ENCODE results near the gene MKX.

MKX gene, protein sequence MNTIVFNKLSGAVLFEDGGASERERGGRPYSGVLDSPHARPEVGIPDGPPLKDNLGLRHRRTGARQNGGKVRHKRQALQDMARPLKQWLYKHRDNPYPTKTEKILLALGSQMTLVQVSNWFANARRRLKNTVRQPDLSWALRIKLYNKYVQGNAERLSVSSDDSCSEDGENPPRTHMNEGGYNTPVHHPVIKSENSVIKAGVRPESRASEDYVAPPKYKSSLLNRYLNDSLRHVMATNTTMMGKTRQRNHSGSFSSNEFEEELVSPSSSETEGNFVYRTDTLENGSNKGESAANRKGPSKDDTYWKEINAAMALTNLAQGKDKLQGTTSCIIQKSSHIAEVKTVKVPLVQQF

DNA sequence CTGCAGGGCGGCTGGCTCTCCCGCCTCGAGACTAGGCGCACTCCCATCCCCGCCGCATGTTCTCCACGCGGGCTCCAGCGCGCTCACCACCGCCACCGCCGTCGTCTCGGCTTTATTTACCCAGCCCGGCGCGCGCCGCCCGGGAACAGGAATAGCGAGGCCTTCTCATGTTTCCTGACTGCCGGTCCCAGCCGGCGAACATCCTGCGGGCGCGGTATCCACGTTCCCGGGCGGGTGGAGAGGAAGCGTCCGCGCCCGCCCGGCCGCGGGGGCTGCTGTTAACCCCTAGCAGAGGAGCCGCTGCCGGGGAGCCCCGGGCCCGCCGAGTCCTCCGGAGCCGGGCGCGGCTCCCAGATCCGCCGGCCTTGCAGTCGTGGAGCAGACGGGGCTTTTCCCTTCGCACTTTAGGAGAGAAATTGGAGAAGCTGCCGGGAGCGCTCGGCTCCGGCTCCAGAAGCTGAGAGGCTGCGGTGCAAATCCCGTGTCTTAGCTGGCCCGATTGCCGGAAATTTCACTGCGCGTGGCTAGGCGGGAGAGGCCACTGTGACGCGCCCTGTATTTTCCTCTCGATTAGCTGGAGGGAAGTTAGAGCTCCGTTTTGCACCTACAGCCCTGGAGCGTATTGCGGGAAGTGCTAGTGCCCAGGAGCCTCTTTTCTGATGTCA is at the start of gene MKX:
MKX (minus strand) TSS at position 88 of the 665 bp plus-strand sequence. CDS start 2,404 bp downstream, outside the sequence.
- TF ChIP-seq, protein P1, sequence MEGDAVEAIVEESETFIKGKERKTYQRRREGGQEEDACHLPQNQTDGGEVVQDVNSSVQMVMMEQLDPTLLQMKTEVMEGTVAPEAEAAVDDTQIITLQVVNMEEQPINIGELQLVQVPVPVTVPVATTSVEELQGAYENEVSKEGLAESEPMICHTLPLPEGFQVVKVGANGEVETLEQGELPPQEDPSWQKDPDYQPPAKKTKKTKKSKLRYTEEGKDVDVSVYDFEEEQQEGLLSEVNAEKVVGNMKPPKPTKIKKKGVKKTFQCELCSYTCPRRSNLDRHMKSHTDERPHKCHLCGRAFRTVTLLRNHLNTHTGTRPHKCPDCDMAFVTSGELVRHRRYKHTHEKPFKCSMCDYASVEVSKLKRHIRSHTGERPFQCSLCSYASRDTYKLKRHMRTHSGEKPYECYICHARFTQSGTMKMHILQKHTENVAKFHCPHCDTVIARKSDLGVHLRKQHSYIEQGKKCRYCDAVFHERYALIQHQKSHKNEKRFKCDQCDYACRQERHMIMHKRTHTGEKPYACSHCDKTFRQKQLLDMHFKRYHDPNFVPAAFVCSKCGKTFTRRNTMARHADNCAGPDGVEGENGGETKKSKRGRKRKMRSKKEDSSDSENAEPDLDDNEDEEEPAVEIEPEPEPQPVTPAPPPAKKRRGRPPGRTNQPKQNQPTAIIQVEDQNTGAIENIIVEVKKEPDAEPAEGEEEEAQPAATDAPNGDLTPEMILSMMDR (IDR thresholded peaks at IDR 0.05) = no peak
- H3K27ac ChIP-seq = no peak within 1 kb of the TSS

DNA sequence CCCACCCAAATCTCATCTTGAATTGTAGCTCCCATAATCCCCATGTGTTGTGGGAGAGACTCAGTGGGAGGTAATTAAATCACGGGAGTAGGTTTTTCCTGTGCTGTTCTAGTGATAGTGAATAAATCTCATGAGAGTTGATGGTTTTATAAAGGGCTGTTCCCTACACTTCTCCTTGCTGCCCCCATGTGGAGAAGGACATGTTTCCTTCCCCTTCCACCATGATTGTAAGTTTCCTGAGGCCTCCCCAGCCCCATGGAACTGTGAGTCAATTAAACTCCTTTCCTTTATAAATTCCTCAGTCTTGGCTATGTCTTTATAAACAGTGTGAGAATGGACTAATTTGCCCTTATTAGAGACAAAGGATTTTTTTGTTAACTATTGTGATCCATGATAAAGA is 48.5 kb upstream of the MKX start:
- TF ChIP-seq, protein P1 (IDR thresholded peaks at IDR 0.05) = peak; percentile 56
- no peak for TF ChIP-seq ZFX (IDR thresholded peaks at IDR 0.05; ENCODE audit: borderline replicate concordance)
- no peak overlapping the region for H3K27ac ChIP-seq

DNA sequence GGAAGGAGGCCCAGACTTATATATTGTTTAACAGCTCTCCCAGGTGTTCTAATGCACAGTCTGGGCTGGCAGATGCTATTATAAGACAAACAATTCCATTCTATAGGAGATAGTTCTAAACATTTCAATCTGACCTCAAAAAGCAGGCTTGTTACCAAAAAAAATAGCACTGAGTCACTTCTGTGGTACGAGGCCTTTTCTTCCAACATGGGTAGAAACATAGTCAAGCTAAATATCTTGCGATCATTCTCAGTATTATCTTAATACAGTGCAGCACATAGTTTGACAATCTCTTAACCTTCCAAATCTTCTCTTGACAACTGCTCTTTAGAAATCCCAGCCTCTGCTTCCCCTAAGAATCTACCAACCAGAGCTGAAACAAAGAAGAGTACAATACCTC is 46.6 kb upstream of the MKX start:
- no peak for TF ChIP-seq ZFX (IDR thresholded peaks at IDR 0.05; ENCODE audit: borderline replicate concordance)
- TF ChIP-seq, protein P1 (IDR thresholded peaks at IDR 0.05) = no peak
- H3K27ac ChIP-seq = no peak overlapping the region

DNA sequence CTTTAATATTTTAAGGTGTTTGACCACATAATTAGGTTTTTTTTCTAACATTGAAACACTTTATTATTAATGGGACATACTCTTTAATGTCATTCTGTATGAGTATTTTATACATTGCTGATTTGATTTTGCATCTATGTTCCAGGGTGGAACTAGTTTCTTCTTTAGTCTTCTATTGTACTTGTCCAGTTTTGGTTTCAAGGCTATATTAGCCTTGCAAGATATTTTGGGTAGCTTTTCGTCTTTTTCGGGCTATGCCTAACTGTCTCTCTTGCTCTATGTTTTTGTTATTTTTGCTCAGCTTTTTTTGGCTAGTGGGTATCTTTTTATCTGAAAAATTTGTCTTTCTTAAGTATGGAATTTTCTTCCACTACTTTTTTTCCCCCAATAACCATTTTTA is 38.7 kb upstream of the MKX start:
- no peak for TF ChIP-seq ZFX (IDR thresholded peaks at IDR 0.05; ENCODE audit: borderline replicate concordance)
- TF ChIP-seq, protein P1 (IDR thresholded peaks at IDR 0.05) = no peak
- H3K27ac ChIP-seq = no peak overlapping the region

DNA sequence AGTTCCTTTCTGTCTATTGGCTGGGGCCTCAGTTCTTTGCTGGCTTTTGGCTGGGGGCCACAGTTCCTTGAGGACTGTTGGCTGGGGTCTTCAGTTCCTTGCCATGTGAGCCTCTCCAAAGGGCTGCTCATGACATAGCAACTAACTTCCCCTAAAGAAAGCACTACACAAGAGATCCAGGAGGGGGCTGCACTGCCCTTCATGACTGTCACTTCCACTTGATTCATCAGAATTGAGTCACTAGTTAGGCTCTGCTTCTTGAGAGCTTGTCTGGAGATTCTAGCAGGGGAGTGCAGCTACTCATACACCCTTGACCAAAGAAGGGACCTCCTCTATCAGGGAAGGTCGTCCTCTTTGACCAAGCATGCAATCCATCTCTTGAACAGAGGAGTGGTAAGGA is 38.0 kb upstream of the MKX start:
- TF ChIP-seq ZFX (IDR thresholded peaks at IDR 0.05; ENCODE audit: borderline replicate concordance) = no peak
- TF ChIP-seq, protein P1 (IDR thresholded peaks at IDR 0.05) = peak; percentile 24
- H3K27ac ChIP-seq = no peak overlapping the region

DNA sequence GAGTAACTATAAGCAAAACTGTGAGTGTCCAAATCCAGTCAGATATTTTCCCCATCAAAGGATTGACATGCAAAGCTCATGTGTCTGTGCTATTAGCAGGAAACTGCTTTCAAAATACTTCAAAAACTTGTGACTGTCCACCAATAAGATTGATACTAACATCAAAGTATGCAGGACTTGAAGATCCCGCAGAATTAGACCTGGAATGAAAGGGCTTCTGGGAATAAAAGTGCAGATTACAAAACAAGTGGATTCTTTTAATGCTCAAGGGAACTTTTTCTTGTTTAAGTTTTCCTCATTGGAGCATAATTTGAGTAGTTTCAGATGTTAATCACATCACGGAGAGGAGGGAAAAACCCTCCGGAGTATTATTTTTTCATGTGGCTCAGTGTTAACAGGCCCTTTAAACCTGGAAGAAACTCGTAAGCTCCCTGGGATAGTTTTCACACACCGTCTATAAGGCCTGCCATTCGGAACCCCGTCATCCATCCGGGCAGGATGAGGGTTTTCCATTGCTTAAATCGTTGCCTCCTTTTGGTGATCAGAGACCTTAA is 33.9 kb upstream of the MKX start:
- H3K27ac ChIP-seq = no peak overlapping the region
- no peak for TF ChIP-seq ZFX (IDR thresholded peaks at IDR 0.05; ENCODE audit: borderline replicate concordance)

DNA sequence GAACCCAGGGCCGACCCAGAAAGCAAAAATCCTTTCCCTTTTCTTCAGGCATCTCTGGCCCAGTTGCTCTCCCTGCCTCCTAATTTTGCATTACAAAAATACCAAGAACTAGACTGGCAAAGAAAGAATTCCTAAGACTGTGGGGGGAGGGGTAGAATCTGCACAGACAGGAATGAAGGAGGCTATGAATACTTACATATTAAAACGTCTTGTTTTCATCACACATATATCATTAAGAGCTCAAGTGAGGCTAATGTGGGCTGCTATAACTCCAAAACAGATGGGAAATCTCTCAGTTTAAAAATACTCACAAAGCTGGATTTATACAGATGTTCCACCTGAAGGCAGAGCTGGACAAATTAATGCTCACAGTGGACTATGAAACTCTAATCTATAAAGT is 29.2 kb upstream of the MKX start:
- no peak overlapping the region for H3K27ac ChIP-seq

More for the DNA sequence above, 29.2 kb upstream of the MKX start:
- no peak for TF ChIP-seq ZFX (IDR thresholded peaks at IDR 0.05; ENCODE audit: borderline replicate concordance)
- TF ChIP-seq, protein P1 (IDR thresholded peaks at IDR 0.05) = no peak

Data from 22Rv1 (cell line).